Esophagus muscularis mucosa (tissue), 4 donors: ENCODE results near the gene HOMER2. TPM values are rescaled to one million over a fixed set of nuclear protein-coding genes. Genes with fewer than 3 reads are reported as not detected.

Experiments
- DNase-seq: peaks from one replicate; pipeline ENCODE4 v3.0.0-alpha.2; 2017; ENCODE audit errors: extremely low spot score
- H3K27ac ChIP-seq, 4 donors: fragments of 200-600 bp; sonication (generic); replicated peaks in 1 of 4; 1 replicate in 3 of 4; 2 replicates in 1 of 4; pipeline ENCODE4 v1.5.1; 2016 to 2019; ENCODE audit warnings: mild to moderate bottlenecking in 1 of 4
- H3K27me3 ChIP-seq, 4 donors: fragments of 200-600 bp; sonication (generic); one replicate each; pipeline versions ENCODE4 v1.5.1 to v1.6.0; 2016 to 2019
- H3K36me3 ChIP-seq, 4 donors: fragments of 200-600 bp; sonication (generic); one replicate each; pipeline ENCODE4 v1.5.1; 2016 to 2019
- H3K4me1 ChIP-seq, 4 donors: fragments of 200-600 bp; sonication (generic); one replicate each; pipeline ENCODE4 v1.5.1; 2016 to 2019
- H3K4me3 ChIP-seq, 4 donors: fragments of 200-600 bp; sonication (generic); 1 replicate in 2 of 4; 2 replicates in 2 of 4; pipeline ENCODE4 v1.5.1; 2016 to 2019; ENCODE audit warnings: mild to moderate bottlenecking in 4 of 4, moderate library complexity in 1 of 4
- H3K9me3 ChIP-seq, 4 donors: fragments of 200-600 bp; sonication (generic); 1 replicate in 3 of 4; 2 replicates in 1 of 4; pipeline ENCODE4 v1.5.1; 2016 to 2019
- CTCF ChIP-seq, 3 experiments: fragments of 200-600 bp in 2 of 3; fragments of 450-650 bp in 1 of 3; sonication (generic) in 2 of 3; IDR thresholded peaks; one replicate each; pipeline ENCODE4 v1.5.1; 2017 to 2019; ENCODE audit warnings: antibody characterized with exemption in 3 of 3, mild to moderate bottlenecking in 2 of 3, moderate library complexity in 1 of 3
- EP300 ChIP-seq: sonication (generic); formaldehyde crosslinking; IDR thresholded peaks from one replicate; pipeline ENCODE4 v1.6.1; 2017; ENCODE audit warnings: antibody characterized with exemption
- POLR2A ChIP-seq: fragments of 450-650 bp; IDR thresholded peaks from one replicate; pipeline ENCODE4 v1.6.1; 2017; ENCODE audit warnings: antibody characterized with exemption, moderate library complexity, mild to moderate bottlenecking, low read depth
- POLR2AphosphoS5 ChIP-seq, 2 donors: sonication (generic); formaldehyde crosslinking; IDR thresholded peaks; one replicate each; pipeline ENCODE4 v1.6.1; 2017; ENCODE audit warnings: antibody characterized with exemption in 2 of 2
- WGBS: methylation state at CpG from one replicate; pipeline ENCODE4 v1.1.5; 2018; 5-methylcytosine and 5-hydroxymethylcytosine counted together
- intact Hi-C: fragments of 100-400 bp; cut with DNase I; formaldehyde crosslinking; loops from one replicate; pipeline ENCODE4 v1.15.1; 2023
- total RNA-seq, 4 donors: library from RNA; depleted of rRNA; stranded (reverse); fragments of >200 nt; gene quantifications; one replicate each; pipeline versions ENCODE4 v1.1.0 to v1.2.1, GENCODE V29; 2016

The HOMER2 gene
- total RNA-seq, 4 donors from 2014 or later = 13.3 to 54.8 (median 25.8) TPM

- no peaks in the 10 kb centered on the region for H3K27me3 ChIP-seq
- H3K36me3 ChIP-seq = no peaks in the 10 kb centered on the region
- no peaks in the 10 kb centered on the region for H3K9me3 ChIP-seq
- intact Hi-C loops = no loop called here
- TF ChIP-seq POLR2AphosphoS5 (IDR thresholded peaks at IDR 0.05) (no peak), POLR2A (no peak), CTCF (IDR thresholded peaks at IDR 0.05) (no peak), EP300 (no peak)
- no peak overlapping the region for H3K27ac ChIP-seq
- no peak overlapping the region for H3K4me3 ChIP-seq
- H3K4me1 ChIP-seq = peaks cover 0 to 9% (median 0%) of the 10 kb centered on the region in 4 donors
- DNase-seq = no peak
- WGBS = 97% methylated on average over 16 of the region's 16 CpGs
Measured at GRCh38 chr15:82903511-82903910, 49.0 kb downstream of the HOMER2 start.

- Histone ChIP-seq H3K9me3 (no peaks in the 10 kb centered on the region), H3K27me3 (no peaks in the 10 kb centered on the region), H3K4me1 (peaks cover 0 to 9% (median 0%) of the 10 kb centered on the region in 4 donors), H3K36me3 (no peaks in the 10 kb centered on the region), H3K4me3 (no peak overlapping the region), H3K27ac (no peak overlapping the region)
- intact Hi-C loops = no loop called here
- WGBS = 70% methylated on average over 6 of the region's 6 CpGs
- DNase-seq = no peak
- no peak for TF ChIP-seq POLR2AphosphoS5 (IDR thresholded peaks at IDR 0.05)
- TF ChIP-seq CTCF (IDR thresholded peaks at IDR 0.05) = no peak
- TF ChIP-seq EP300 = no peak
- TF ChIP-seq POLR2A = no peak
Measured at GRCh38 chr15:82901114-82901805, 51.3 kb downstream of the HOMER2 start.

GRCh38 chr15:82900511-82901060 lies 51.9 kb downstream of the HOMER2 start:
- Histone ChIP-seq H3K4me1 (peaks cover 0 to 9% (median 0%) of the 10 kb centered on the region in 4 donors), H3K27ac (no peak overlapping the region), H3K27me3 (no peaks in the 10 kb centered on the region), H3K9me3 (no peaks in the 10 kb centered on the region), H3K4me3 (no peak overlapping the region), H3K36me3 (no peaks in the 10 kb centered on the region)
- WGBS = 46% methylated on average over 1 of the region's 1 CpG
- intact Hi-C loops = no loop called here
- TF ChIP-seq POLR2A (no peak), POLR2AphosphoS5 (IDR thresholded peaks at IDR 0.05) (no peak), CTCF (IDR thresholded peaks at IDR 0.05) (no peak), EP300 (no peak)
- DNase-seq = no peak

- TF ChIP-seq EP300 (no peak), POLR2AphosphoS5 (IDR thresholded peaks at IDR 0.05) (no peak), POLR2A (no peak), CTCF (IDR thresholded peaks at IDR 0.05) (no peak)
- no peaks in the 10 kb centered on the region for H3K36me3 ChIP-seq
- H3K27ac ChIP-seq = no peak overlapping the region
- H3K9me3 ChIP-seq = no peaks in the 10 kb centered on the region
- H3K27me3 ChIP-seq = no peaks in the 10 kb centered on the region
- peaks cover 0 to 17% (median 5%) of the 10 kb centered on the region in 4 donors for H3K4me1 ChIP-seq
- intact Hi-C loops = no loop called here
- peak; percentile 89 for DNase-seq
- H3K4me3 ChIP-seq = no peak overlapping the region
- WGBS = 95% methylated on average over 2 of the region's 2 CpGs
Measured at GRCh38 chr15:82898961-82899360, 53.6 kb downstream of the HOMER2 start.
